SK-N-SH (cell line): ENCODE results near the gene CCDC57. TPM values are rescaled to one million over a fixed set of nuclear protein-coding genes. Genes with fewer than 3 reads are reported as not detected.

Experiments used
- CTCF ChIA-PET: fragments of 300-600, 350-600 bp; formaldehyde crosslinking; extraction: SDS; loops from one replicate; lab custom pipeline; 2021; lab: Yijun Ruan, JAX
- POLR2A ChIA-PET: fragments of 350-600 bp; sonication (Branson Sonifier 250); formaldehyde crosslinking; extraction: SDS; loops from one replicate; lab custom pipeline; 2020; ENCODE audit warnings: antibody characterized with exemption, inconsistent platforms; lab: Yijun Ruan, JAX
- DNase-seq: peaks from one replicate; pipeline ENCODE4 v3.0.0; 2012
- H2AFZ ChIP-seq: fragments of 200-600 bp; sonication (generic); 2 replicates; pipeline ENCODE4 v1.8.1; 2016; ENCODE audit warnings: antibody characterized with exemption, mild to moderate bottlenecking, low read depth
- H3F3A ChIP-seq: fragments of 200-600 bp; sonication (generic); replicated peaks from 2 replicates; pipeline ENCODE3; 2016; ENCODE audit warnings: antibody characterized with exemption, mild to moderate bottlenecking; ENCODE audit not compliant: insufficient read depth
- H3K27ac ChIP-seq, 2 experiments: fragments of 200-500 bp in 1 of 2; fragments of 200-600 bp in 1 of 2; sonication (Bioruptor generic) in 1 of 2; sonication (generic), shearing (Covaris generic) in 1 of 2; 2 replicates each; pipeline versions ENCODE4 v1.5.1 to v1.6.1; 2014 to 2016; ENCODE audit warnings: low read depth in 2 of 2, inconsistent platforms in 1 of 2, low read length in 1 of 2, mild to moderate bottlenecking in 1 of 2, mixed read lengths in 1 of 2
- H3K27me3 ChIP-seq: fragments of 200-600 bp; sonication (generic), shearing (Covaris generic); 2 replicates; pipeline ENCODE4 v1.6.1; 2016; ENCODE audit warnings: mixed run types; ENCODE audit not compliant: insufficient read depth
- H3K36me3 ChIP-seq, 2 experiments: fragments of 200-500 bp in 1 of 2; fragments of 200-600 bp in 1 of 2; sonication (Bioruptor generic) in 1 of 2; sonication (generic) in 1 of 2; replicated peaks in 1 of 2; 2 replicates each; pipeline versions ENCODE3 to v1.5.1; 2014 to 2016; ENCODE audit warnings: low read length in 1 of 2, mild to moderate bottlenecking in 1 of 2; ENCODE audit not compliant: insufficient read depth in 2 of 2, control insufficient read depth in 1 of 2
- H3K4me1 ChIP-seq, 2 experiments: fragments of 200-500 bp in 1 of 2; fragments of 200-600 bp in 1 of 2; sonication (Bioruptor generic) in 1 of 2; sonication (generic), shearing (Covaris generic) in 1 of 2; 2 replicates each; pipeline versions ENCODE4 v1.5.1 to v1.6.1; 2014 to 2016; ENCODE audit warnings: low read depth in 1 of 2, low read length in 1 of 2, mixed run types in 1 of 2; ENCODE audit not compliant: insufficient read depth in 2 of 2, control insufficient read depth in 1 of 2
- H3K4me2 ChIP-seq: fragments of 200-600 bp; sonication (generic), shearing (Covaris generic); 2 replicates; pipeline ENCODE4 v1.6.1; 2017; ENCODE audit warnings: mixed run types
- H3K4me3 ChIP-seq, 2 experiments: fragments of 200-500 bp in 1 of 2; fragments of 200-600 bp in 1 of 2; sonication (Bioruptor generic) in 1 of 2; sonication (generic), shearing (Covaris generic) in 1 of 2; 2 replicates each; pipeline versions ENCODE4 v1.5.1 to v1.8.1; 2014 to 2016; ENCODE audit warnings: low read depth in 2 of 2, inconsistent platforms in 1 of 2, low read length in 1 of 2, mild to moderate bottlenecking in 1 of 2, mixed read lengths in 1 of 2, moderate library complexity in 1 of 2
- H3K79me2 ChIP-seq: fragments of 200-600 bp; sonication (generic); 2 replicates; pipeline ENCODE4 v1.8.1; 2017; ENCODE audit warnings: mild to moderate bottlenecking; ENCODE audit not compliant: insufficient read depth
- H3K9ac ChIP-seq: fragments of 200-600 bp; sonication (generic); 2 replicates; pipeline ENCODE4 v1.6.1; 2017; ENCODE audit warnings: mixed run types
- H3K9me2 ChIP-seq: fragments of 200-600 bp; sonication (generic); 2 replicates; pipeline ENCODE4 v1.6.1; 2017; ENCODE audit warnings: mixed run types
- H3K9me3 ChIP-seq: fragments of 200-600 bp; sonication (generic); 2 replicates; pipeline ENCODE4 v1.6.1; 2017; ENCODE audit warnings: mixed run types, mild to moderate bottlenecking, moderate library complexity
- H4K20me1 ChIP-seq: fragments of 200-600 bp; sonication (generic); 2 replicates; pipeline ENCODE4 v1.6.1; 2017; ENCODE audit warnings: mild to moderate bottlenecking, mixed run types; ENCODE audit not compliant: insufficient read depth
- CHD2 ChIP-seq: fragments of 150-350 bp; IDR thresholded peaks from 2 replicates; pipeline ENCODE4 v1.6.1; 2018; ENCODE audit warnings: low read length; ENCODE audit not compliant: partially characterized antibody
- CTCF ChIP-seq: fragments of 200-600 bp; sonication (generic); IDR thresholded peaks from 2 replicates; pipeline ENCODE4 v1.6.1; 2017; ENCODE audit warnings: antibody characterized with exemption, mild to moderate bottlenecking, moderate library complexity
- EP300 ChIP-seq, 2 experiments: IDR thresholded peaks; 2 replicates each; pipeline versions ENCODE4 v1.4.0 to v1.6.1; 2012; ENCODE audit warnings: borderline replicate concordance in 1 of 2, low read depth in 1 of 2, low read length in 1 of 2
- FOSL2 ChIP-seq: IDR thresholded peaks from 2 replicates; pipeline ENCODE4 v1.4.0; 2012; ENCODE audit warnings: low read depth, mild to moderate bottlenecking, moderate library complexity, borderline replicate concordance
- FOXJ3 ChIP-seq: sonication (generic); formaldehyde crosslinking; IDR thresholded peaks from 2 replicates; pipeline ENCODE4 v1.5.1; 2020; ENCODE audit warnings: mild to moderate bottlenecking, missing genetic modification reagents
- FOXM1 ChIP-seq: IDR thresholded peaks from 2 replicates; pipeline ENCODE4 v1.4.0; 2012; ENCODE audit warnings: low read depth, mild to moderate bottlenecking
- GABPA ChIP-seq: IDR thresholded peaks from 2 replicates; pipeline ENCODE4 v1.4.0; 2012; ENCODE audit warnings: low read depth, mild to moderate bottlenecking
- MXI1 ChIP-seq: IDR thresholded peaks from 2 replicates; pipeline ENCODE4 v1.6.1; 2012; ENCODE audit warnings: mild to moderate bottlenecking, low read depth, low read length, improper control_type of control experiment
- NFIC ChIP-seq: IDR thresholded peaks from 2 replicates; pipeline ENCODE4 v1.4.0; 2012; ENCODE audit warnings: borderline replicate concordance
- PBX3 ChIP-seq: IDR thresholded peaks from 2 replicates; pipeline ENCODE4; 2012
- POLR2AphosphoS5 ChIP-seq: IDR thresholded peaks from 2 replicates; pipeline ENCODE4 v1.6.1; 2012; ENCODE audit warnings: low read depth, low read length
- RAD21 ChIP-seq: IDR thresholded peaks from 2 replicates; pipeline ENCODE4 v1.6.1; 2012; ENCODE audit warnings: mild to moderate bottlenecking, low read length
- REST ChIP-seq: IDR thresholded peaks from 2 replicates; pipeline ENCODE4 v1.6.1; 2012; ENCODE audit warnings: mild to moderate bottlenecking, low read depth, low read length, moderate library complexity
- SMC3 ChIP-seq: IDR thresholded peaks from 2 replicates; pipeline ENCODE4 v1.6.1; 2012; ENCODE audit warnings: low read depth, low read length, improper control_type of control experiment
- USF2 ChIP-seq: fragments of 150-350 bp; IDR thresholded peaks from 2 replicates; pipeline ENCODE4 v1.6.1; 2017; ENCODE audit warnings: antibody characterized with exemption, low read length, low read depth, borderline replicate concordance
- WGBS: methylation state at CpG from one replicate; pipeline ENCODE4 v1.1.6; 2017; ENCODE audit warnings: low lambda C conversion rate; 5-methylcytosine and 5-hydroxymethylcytosine counted together
- polyA plus RNA-seq, 3 experiments: library from polyadenylated mRNA; depleted of rRNA; stranded (reverse); fragments of >200 nt; gene quantifications; 2 replicates each; pipeline ENCODE4 v1.2.3, GENCODE V29; 2012

The CCDC57 gene
- polyA plus RNA-seq, 1 of the 3 experiments (the other 2 are of a cell fraction) = 68.6 TPM

GRCh38 chr17:82105882-82106687, 106.6 kb downstream of the CCDC57 start:
- H3K4me2 ChIP-seq = no peak overlapping the region

More at GRCh38 chr17:82105882-82106687, 106.6 kb downstream of the CCDC57 start:
- TF ChIP-seq SMC3 (peak; percentile 42; the same call in 1 of the 2 replicates), FOXJ3 (CRISPR knock-in tag) (peak; percentile 66; the same call in 1 of the 2 replicates), GABPA (peak; percentile 56), FOXM1 (no peak), USF2 (no peak), RAD21 (peak; percentile 38), EP300 (IDR thresholded peaks at IDR 0.05; ENCODE audit: borderline replicate concordance in 1 of 2, low read depth in 1 of 2, low read length in 1 of 2) (peak in 1 of 2 experiments; percentile 42; a peak in 1 of 4 replicates), NFIC (no peak), MXI1 (peak; percentile 79; the same call in 1 of the 2 replicates), FOSL2 (no peak), POLR2AphosphoS5 (peak; percentile 44; the same call in 1 of the 2 replicates), CHD2 (peak; percentile 12), PBX3 (0 out of 2 replicates have a peak, but pooled peaks have one; percentile 8), CTCF (peak; percentile 49), REST (no peak)
- CTCF ChIA-PET = interaction anchor here (0.9 to 5.2 kb wide), 21 partner anchors 8 to 147 kb away, joined by 3 to 45 read pairs (median 7); partner anchors contain the start of genes DCXR, FASN, NOTUM and RAC3
- POLR2A ChIA-PET = interaction anchor here (0.6 to 2.3 kb wide), 10 partner anchors 8 to 403 kb away, joined by 3 to 13 read pairs (median 3); partner anchors contain the start of genes CENPX, FASN and MRPL12
- peaks cover 11 to 63% of the 10 kb centered on the region in 2 experiments; a peak in 3 of 4 replicates for H3K4me1 ChIP-seq
- H3K79me2 ChIP-seq = no peaks in the 10 kb centered on the region
- H3K27me3 ChIP-seq = no peaks in the 10 kb centered on the region
- no peaks in the 10 kb centered on the region for H4K20me1 ChIP-seq
- H3K4me3 ChIP-seq = peak overlapping the region in 1 of 2 experiments; percentile 9; a peak in 1 of 4 replicates
- H3K36me3 ChIP-seq = peaks cover 0 to 7% of the 10 kb centered on the region in 2 experiments
- no peaks in the 10 kb centered on the region for H3K9me2 ChIP-seq
- H2AFZ ChIP-seq = no peak overlapping the region
- H3K9me3 ChIP-seq = no peaks in the 10 kb centered on the region
- 55% methylated on average over 18 of the region's 24 CpGs for WGBS
- DNase-seq = peak; percentile 97
- H3K27ac ChIP-seq = peak overlapping the region; percentile 16 to 93; a peak in 3 of 4 replicates
- peaks cover 7% of the 10 kb centered on the region for H3F3A ChIP-seq
- H3K9ac ChIP-seq = no peak overlapping the region
